Stimulated activated naive B cell treated with anti-CD40 and anti-IgM and Interleukin-4, amounts not matched to agents 10 μg/mL and 1 μg/mL and 100 μg/mL, for 72 hours (primary cell): ENCODE data around the gene STXBP3.
A peak's percentile ranks its signal among the peaks of the same experiment; 100 is the strongest.

Experiments
- ATAC-seq, 2 donors: fragments of 150-1000 bp; cut with Tn5 transposase; replicated peaks; 2 replicates each; pipeline ENCODE4 v1.10.0; 2021; ENCODE audit warnings: moderate library complexity in 1 of 2
- DNase-seq: peaks from one replicate; pipeline ENCODE4 v3.0.0; 2021
- H3K27ac Mint-ChIP-seq: one replicate; pipeline ENCODE4 v1.8.0; 2022; ENCODE audit warnings: mild to moderate bottlenecking, mixed read lengths
- H3K27me3 Mint-ChIP-seq, 2 donors: one replicate each; pipeline ENCODE4 v1.8.0; 2022; ENCODE audit warnings: mixed read lengths in 2 of 2
- H3K36me3 Mint-ChIP-seq, 2 donors: one replicate each; pipeline ENCODE4 v1.8.0; 2022; ENCODE audit warnings: mixed read lengths in 2 of 2, mild to moderate bottlenecking in 1 of 2
- H3K4me1 Mint-ChIP-seq, 2 donors: one replicate each; pipeline ENCODE4 v1.8.0; 2022; ENCODE audit warnings: mixed read lengths in 2 of 2, mild to moderate bottlenecking in 1 of 2
- H3K4me3 Mint-ChIP-seq, 2 donors: one replicate each; pipeline ENCODE4 v1.8.0; 2022; ENCODE audit warnings: mild to moderate bottlenecking in 2 of 2, mixed read lengths in 2 of 2, moderate library complexity in 1 of 2
- H3K9me3 Mint-ChIP-seq, 2 donors: one replicate each; pipeline ENCODE4 v1.8.0; 2022; ENCODE audit warnings: mixed read lengths in 2 of 2, mild to moderate bottlenecking in 1 of 2

Gene STXBP3

DNA sequence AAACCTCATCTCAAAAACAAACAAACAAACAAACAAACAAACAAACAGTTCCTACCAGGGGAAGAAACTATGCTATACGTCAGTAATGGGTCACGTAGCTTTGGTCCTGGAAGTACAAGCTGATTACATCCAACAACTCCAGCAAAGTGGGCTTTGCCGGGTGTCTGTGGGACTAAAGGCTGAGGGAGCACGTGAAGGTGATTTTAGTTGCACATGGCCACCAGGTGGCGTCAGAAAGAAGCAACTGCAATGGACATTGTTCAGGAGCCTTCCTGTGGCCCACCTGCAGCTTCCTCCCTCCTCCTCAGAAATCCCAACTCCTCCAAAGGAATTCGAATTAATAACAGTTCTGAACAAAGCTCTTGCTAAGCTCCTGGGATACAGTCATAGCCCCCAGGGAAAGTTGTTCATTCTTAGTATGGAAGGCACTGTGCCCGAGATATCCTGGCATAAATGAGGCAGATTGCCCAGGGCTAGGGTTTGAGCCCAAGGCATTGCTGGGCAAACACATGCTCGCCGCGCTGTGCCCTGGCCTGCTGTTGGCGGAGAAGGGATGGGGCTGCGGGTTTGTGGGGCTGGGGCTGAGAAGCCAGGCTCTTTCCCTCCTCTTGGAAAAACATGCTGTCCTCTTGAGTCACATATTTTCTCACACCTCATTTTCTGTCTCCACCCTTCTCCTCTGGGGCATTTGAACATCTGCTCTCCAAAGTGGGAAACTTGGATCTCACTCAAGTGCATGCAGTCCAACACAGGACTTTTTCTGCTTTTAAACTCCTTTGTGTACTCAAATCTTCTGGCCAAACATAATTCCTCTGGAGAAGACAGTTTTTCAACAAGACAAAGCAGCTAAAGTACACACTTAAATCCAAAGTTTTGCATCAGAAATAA is 81.8 kb downstream of the STXBP3 start:
- H3K4me3 Mint-ChIP-seq: no peak overlapping the region
- H3K4me1 Mint-ChIP-seq: peaks cover 2 to 9% of the 10 kb centered on the region in 2 donors
- peak; percentile 69 to 78 for ATAC-seq
- no peaks in the 10 kb centered on the region for H3K9me3 Mint-ChIP-seq
- H3K36me3 Mint-ChIP-seq: no peaks in the 10 kb centered on the region
- DNase-seq: peak; percentile 48
- no peaks in the 10 kb centered on the region for H3K27me3 Mint-ChIP-seq
- no peak overlapping the region for H3K27ac Mint-ChIP-seq

GRCh38 chr1:108829498-108829916 is 83.0 kb downstream of the STXBP3 start:
- no peak for ATAC-seq
- H3K36me3 Mint-ChIP-seq: no peaks in the 10 kb centered on the region
- H3K27ac Mint-ChIP-seq: no peak overlapping the region
- H3K4me3 Mint-ChIP-seq: no peak overlapping the region
- H3K4me1 Mint-ChIP-seq: peaks cover 2 to 9% of the 10 kb centered on the region in 2 donors
- H3K27me3 Mint-ChIP-seq: no peaks in the 10 kb centered on the region
- no peaks in the 10 kb centered on the region for H3K9me3 Mint-ChIP-seq
- DNase-seq: no peak

DNA sequence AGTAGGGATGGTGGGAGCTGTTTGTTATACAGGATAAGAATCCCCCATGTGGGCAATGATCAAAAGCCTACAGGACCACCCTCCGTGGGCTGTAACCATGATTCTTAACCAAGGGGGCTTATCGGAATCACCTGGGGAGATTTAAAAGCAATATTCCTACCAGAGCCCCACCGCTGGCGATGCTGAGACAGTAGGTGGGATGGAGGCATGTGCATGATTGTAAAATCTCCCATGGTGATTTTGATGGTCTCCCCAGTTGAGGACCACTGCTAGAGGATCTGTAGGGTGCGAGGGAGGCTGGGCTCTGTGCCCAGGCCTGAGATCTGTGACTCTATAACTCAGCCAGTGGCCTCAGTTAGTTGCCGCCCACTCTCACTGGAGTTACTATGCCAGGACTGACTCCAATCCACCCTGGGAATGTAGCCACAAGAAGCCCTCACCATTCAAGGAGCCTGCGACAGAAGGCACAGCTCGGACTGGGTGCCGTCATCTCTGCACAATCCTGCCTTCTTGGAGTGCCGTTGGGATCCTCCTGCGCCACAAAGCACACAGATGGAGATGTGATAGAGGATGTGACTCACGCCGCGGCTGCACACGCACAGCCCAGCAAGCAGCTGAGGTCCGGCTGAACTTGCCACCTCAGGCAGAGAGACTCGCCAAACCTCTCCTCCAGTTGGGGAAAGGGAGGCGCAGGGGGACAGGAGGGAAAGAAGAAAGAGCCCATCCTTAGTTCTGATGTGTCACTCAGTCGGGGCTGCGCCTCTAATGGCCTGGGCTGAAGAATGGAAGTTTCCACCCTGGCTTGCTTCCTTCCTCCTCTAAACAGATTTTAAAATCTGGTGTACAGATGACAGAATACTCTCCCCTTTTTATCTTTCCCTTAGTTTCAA is 83.9 kb downstream of the STXBP3 start:
- Mint-ChIP-seq H3K27me3 (no peaks in the 10 kb centered on the region), H3K4me3 (no peak overlapping the region), H3K4me1 (peaks cover 2 to 9% of the 10 kb centered on the region in 2 donors), H3K9me3 (no peaks in the 10 kb centered on the region), H3K27ac (no peak overlapping the region), H3K36me3 (no peaks in the 10 kb centered on the region)
- no peak for DNase-seq
- no peak for ATAC-seq

- DNase-seq (no peak), ATAC-seq (no peak)
- Mint-ChIP-seq H3K4me1 (peaks cover 2 to 9% of the 10 kb centered on the region in 2 donors), H3K9me3 (no peaks in the 10 kb centered on the region), H3K27me3 (no peaks in the 10 kb centered on the region), H3K36me3 (no peaks in the 10 kb centered on the region), H3K4me3 (no peak overlapping the region), H3K27ac (no peak overlapping the region)
These were observed 84.8 kb downstream of the STXBP3 start for GRCh38 chr1:108831225-108831624.

GRCh38 chr1:108832929-108833328 is 86.5 kb downstream of the STXBP3 start:
- no peak overlapping the region for H3K4me3 Mint-ChIP-seq
- no peak overlapping the region for H3K27ac Mint-ChIP-seq
- H3K4me1 Mint-ChIP-seq: peaks cover 2 to 9% of the 10 kb centered on the region in 2 donors
- H3K27me3 Mint-ChIP-seq: no peaks in the 10 kb centered on the region
- ATAC-seq: no peak
- no peak for DNase-seq
- H3K9me3 Mint-ChIP-seq: no peaks in the 10 kb centered on the region
- no peaks in the 10 kb centered on the region for H3K36me3 Mint-ChIP-seq

DNA sequence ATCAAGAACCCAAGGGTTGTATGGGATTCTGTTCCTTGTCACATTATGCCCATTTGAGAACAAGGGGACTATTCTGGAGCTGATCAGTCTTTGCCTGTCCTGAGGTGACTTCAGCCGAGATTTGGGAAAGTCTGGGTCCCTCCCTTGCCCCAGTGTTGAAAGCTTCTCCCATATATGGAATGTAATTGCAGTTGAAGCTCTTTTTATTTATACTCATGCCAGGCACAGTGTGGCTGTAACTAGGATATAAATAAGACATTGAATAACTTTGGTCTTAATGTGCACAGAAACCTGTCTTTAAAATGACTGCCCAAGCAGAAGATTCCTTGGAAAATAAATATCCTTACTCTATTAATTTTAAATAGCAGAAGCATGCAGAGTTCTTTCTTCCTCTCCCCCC is 95.2 kb downstream of the STXBP3 start:
- Mint-ChIP-seq H3K4me1 (no peaks in the 10 kb centered on the region), H3K36me3 (no peaks in the 10 kb centered on the region), H3K27ac (no peak overlapping the region), H3K27me3 (no peaks in the 10 kb centered on the region), H3K9me3 (no peaks in the 10 kb centered on the region), H3K4me3 (no peak overlapping the region)
- DNase-seq: no peak
- ATAC-seq: no peak

DNA sequence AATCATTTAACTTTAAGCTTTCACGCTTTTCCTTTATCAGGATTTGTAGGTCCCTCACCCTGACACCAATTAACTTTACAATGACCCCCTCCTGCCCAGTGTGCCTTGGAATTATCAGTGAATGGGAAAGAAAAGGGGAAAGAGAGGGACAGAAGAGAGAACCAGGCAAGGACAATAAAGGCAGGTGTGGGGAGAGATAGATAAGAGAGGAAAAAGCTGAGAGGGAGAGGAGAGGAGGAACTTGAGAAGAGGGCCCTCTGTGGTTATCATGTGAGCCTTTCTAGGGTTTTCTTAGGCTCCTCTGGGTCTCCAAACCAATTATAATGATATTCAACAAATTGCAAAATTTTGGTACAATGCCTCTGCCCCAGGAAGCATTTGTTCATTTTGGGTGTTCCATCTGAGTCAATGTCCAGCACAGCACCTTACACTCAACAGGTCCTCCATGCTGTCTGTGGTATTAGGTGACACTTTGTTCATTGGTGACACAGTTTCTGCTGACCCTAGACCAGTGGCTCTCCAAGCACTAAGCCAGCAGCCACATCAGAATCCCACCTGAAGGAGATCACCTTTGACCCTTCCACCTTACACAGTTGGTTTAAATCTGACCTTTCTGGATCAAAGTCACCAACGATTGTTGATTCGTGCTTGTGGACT is 96.2 kb downstream of the STXBP3 start:
- Mint-ChIP-seq H3K9me3 (no peaks in the 10 kb centered on the region), H3K4me1 (no peaks in the 10 kb centered on the region), H3K36me3 (no peaks in the 10 kb centered on the region), H3K27ac (no peak overlapping the region), H3K27me3 (no peaks in the 10 kb centered on the region), H3K4me3 (no peak overlapping the region)
- no peak for ATAC-seq
- no peak for DNase-seq

DNA sequence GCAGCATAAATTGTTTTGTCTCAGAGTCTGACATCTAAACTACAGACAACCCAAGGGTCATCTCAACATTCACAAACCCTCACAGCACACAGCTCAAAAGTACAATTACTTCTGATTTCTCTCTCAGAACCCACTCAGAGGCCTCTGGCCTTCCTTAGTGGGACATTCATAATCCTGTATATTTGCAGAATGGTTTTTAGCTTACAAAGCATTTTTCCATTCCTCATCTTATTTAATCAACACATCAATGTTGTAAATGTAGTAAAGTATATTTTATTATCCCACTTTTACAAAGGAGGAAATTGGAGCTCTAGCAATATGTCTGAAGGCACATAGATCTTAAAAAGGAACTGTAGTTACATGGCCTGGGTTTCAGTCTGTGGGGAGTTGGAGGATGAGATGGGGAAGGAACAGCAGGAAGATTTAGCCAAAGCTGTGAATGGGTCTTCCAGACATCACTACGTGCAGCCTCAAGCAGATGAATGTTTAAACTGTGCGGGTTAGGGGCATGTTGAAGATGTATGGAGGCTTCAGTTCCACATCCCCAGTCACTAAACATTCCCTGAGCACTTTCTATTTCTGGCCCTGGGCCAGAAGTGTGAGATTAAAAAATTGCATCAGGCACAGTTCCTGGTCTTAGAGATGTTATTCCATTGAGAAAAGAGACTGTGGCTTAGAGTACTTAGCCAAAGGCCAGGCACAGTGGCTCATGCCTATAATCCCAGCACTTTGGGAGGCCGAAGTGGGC is 97.1 kb downstream of the STXBP3 start:
- H3K4me1 Mint-ChIP-seq: no peaks in the 10 kb centered on the region
- no peak overlapping the region for H3K4me3 Mint-ChIP-seq
- H3K27me3 Mint-ChIP-seq: no peaks in the 10 kb centered on the region
- DNase-seq (no peak), ATAC-seq (no peak)
- H3K27ac Mint-ChIP-seq: no peak overlapping the region
- H3K9me3 Mint-ChIP-seq: no peaks in the 10 kb centered on the region
- H3K36me3 Mint-ChIP-seq: no peaks in the 10 kb centered on the region

DNA sequence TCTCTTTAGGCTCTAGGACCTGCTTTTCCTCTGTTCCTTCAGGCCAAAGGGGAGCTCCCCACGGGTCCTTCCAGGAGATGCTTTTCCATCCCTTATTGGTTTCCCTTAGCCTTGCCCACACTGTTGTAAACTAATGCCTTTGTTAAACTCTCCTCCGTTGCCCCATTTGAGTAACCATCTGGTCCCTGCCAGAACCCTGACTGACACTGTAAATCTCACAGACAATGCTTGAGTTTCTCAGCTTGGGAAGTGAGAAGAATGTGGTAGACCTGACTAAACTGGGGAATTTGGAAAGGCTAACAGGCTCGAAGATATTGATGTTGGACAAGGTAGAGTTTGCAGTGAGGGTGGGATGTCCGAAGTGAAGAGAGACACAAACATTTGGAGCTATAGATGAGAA is 99.0 kb downstream of the STXBP3 start:
- Mint-ChIP-seq H3K4me3 (no peak overlapping the region), H3K4me1 (no peaks in the 10 kb centered on the region), H3K36me3 (no peaks in the 10 kb centered on the region), H3K9me3 (no peaks in the 10 kb centered on the region), H3K27me3 (no peaks in the 10 kb centered on the region), H3K27ac (no peak overlapping the region)
- DNase-seq (no peak), ATAC-seq (no peak)

DNA sequence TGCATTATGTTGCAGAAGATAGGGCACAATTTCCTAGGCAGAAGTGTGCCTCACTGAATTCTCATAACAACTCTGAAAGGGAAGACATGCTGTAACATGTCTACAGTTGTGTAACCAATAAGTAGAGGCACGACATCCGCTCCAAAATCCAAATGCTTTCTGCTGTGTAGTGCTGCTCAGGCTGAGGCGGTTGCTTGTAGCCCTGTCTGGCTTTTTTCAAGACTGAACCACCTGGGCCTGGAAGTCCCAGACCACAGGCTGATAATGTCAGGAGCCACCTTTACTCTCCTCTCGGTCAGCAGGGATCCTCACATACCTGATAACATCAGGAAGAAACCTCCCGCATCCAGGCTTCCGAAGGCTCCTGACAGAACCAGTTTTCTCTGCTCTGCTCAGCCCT is 99.5 kb downstream of the STXBP3 start:
- ATAC-seq (no peak), DNase-seq (no peak)
- Mint-ChIP-seq H3K27ac (no peak overlapping the region), H3K4me3 (no peak overlapping the region), H3K36me3 (no peaks in the 10 kb centered on the region), H3K9me3 (no peaks in the 10 kb centered on the region), H3K4me1 (no peaks in the 10 kb centered on the region), H3K27me3 (no peaks in the 10 kb centered on the region)

DNA sequence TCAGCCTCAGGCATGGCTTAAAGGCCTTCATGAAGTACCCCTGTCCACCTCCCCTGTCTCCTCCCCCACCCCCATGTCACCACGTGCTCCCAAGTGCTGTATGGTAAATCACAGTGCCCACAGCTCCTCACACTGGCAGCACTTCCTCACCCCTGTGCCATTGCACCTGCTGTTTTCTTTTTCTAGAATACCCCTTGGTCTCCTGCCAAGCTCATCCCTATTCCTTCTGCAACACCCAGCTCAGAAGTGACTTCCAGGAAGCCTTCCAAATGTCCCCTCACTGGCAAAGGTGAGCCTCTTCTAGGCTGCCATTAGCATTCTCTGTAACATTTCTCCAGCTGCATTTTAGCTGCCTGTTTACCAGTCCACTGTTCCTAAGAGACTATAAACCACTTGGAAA is 101.0 kb downstream of the STXBP3 start:
- H3K4me3 Mint-ChIP-seq: no peak overlapping the region
- H3K27me3 Mint-ChIP-seq: peaks cover 4% of the 10 kb centered on the region in 2 donors
- ATAC-seq (no peak), DNase-seq (no peak)
- H3K36me3 Mint-ChIP-seq: no peaks in the 10 kb centered on the region
- H3K27ac Mint-ChIP-seq: no peak overlapping the region
- no peaks in the 10 kb centered on the region for H3K9me3 Mint-ChIP-seq
- H3K4me1 Mint-ChIP-seq: peaks cover 4% of the 10 kb centered on the region in 2 donors

GRCh38 chr1:108848806-108849205 is 102.3 kb downstream of the STXBP3 start:
- no peaks in the 10 kb centered on the region for H3K9me3 Mint-ChIP-seq
- DNase-seq (no peak), ATAC-seq (no peak)
- no peak overlapping the region for H3K4me3 Mint-ChIP-seq
- no peaks in the 10 kb centered on the region for H3K36me3 Mint-ChIP-seq
- peaks cover 7 to 11% of the 10 kb centered on the region in 2 donors for H3K27me3 Mint-ChIP-seq
- no peak overlapping the region for H3K27ac Mint-ChIP-seq
- peaks cover 6 to 8% of the 10 kb centered on the region in 2 donors for H3K4me1 Mint-ChIP-seq

DNA sequence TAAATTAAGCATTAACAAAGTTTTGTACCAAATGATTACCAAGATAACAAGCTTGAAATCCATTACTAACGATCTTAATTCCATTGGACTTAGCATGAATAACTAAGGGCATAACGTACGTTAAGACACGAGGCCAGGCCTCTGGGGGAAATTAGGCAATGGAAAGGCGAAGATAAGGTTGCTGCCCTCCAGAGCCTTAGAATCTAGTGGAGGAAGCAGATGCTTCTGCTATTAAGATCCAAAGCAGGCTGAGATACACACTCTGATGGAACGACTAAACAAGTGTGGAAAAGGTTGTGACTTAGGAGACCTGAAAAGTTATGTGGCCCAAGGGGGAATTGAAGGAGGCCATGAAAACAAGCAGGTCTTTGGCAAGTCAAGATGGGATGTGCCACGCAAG is 104.5 kb downstream of the STXBP3 start:
- H3K4me3 Mint-ChIP-seq: no peak overlapping the region
- no peaks in the 10 kb centered on the region for H3K36me3 Mint-ChIP-seq
- H3K27ac Mint-ChIP-seq: no peak overlapping the region
- DNase-seq: no peak
- H3K9me3 Mint-ChIP-seq: no peaks in the 10 kb centered on the region
- peaks cover 11 to 17% of the 10 kb centered on the region in 2 donors for H3K27me3 Mint-ChIP-seq
- no peak for ATAC-seq
- peaks cover 6 to 8% of the 10 kb centered on the region in 2 donors for H3K4me1 Mint-ChIP-seq

GRCh38 chr1:108851567-108851966 is 105.1 kb downstream of the STXBP3 start:
- no peak overlapping the region for H3K4me3 Mint-ChIP-seq
- no peak for ATAC-seq
- DNase-seq: no peak
- H3K27ac Mint-ChIP-seq: no peak overlapping the region
- H3K27me3 Mint-ChIP-seq: peaks cover 13 to 17% of the 10 kb centered on the region in 2 donors
- no peaks in the 10 kb centered on the region for H3K36me3 Mint-ChIP-seq
- peaks cover 6 to 8% of the 10 kb centered on the region in 2 donors for H3K4me1 Mint-ChIP-seq
- H3K9me3 Mint-ChIP-seq: no peaks in the 10 kb centered on the region
